ENCODE measurements around the gene LMNB1. TPM values are rescaled to one million over a fixed set of nuclear protein-coding genes. Genes with fewer than 3 reads are reported as not detected.

The LMNB1 gene
- polyA plus RNA-seq, 1 donor (not counting 4 experiments of a cell fraction or from before 2014, with no cell fraction given) = 11.0 TPM

GRCh38 chr5:126854526-126855110, 77.7 kb downstream of the LMNB1 start:
- FAIRE-seq = no peak
- dilution Hi-C loops (cut with MboI; ENCODE audit: extremely low pct_ligation_motif_present, low sequenced_read_pairs) = no loop called here
- TF ChIP-seq CTCF (optimal IDR thresholded peaks at IDR 0.05 in 1 of 3, IDR thresholded peaks at IDR 0.05 in 1 of 3, conservative IDR thresholded peaks at IDR 0.05 in 1 of 3; ENCODE audit: extremely low read depth in 1 of 3, insufficient read depth in 2 of 3, low read length in 3 of 3) (no peak), EZH2 (IDR thresholded peaks at IDR 0.05; ENCODE audit: low read length) (no peak)

GRCh38 chr5:126855266-126855665, 78.3 kb downstream of the LMNB1 start:
- Histone ChIP-seq H3K27me3 (ENCODE audit: control insufficient read depth, extremely low read depth, insufficient read depth, low read length) (no peaks in the 10 kb centered on the region), H4K20me1 (ENCODE audit: control insufficient read depth, extremely low read depth, insufficient read depth, low read length) (no peaks in the 10 kb centered on the region), H3K27ac (ENCODE audit: control insufficient read depth, insufficient read depth, low read length) (no peak overlapping the region), H2AFZ (ENCODE audit: control insufficient read depth, low read length) (no peak overlapping the region), H3K9ac (ENCODE audit: control insufficient read depth, extremely low read depth, insufficient read depth, low read length) (no peak overlapping the region), H3K4me3 (ENCODE audit: control insufficient read depth in 2 of 3, extremely low read depth in 1 of 3, insufficient read depth in 2 of 3, low read depth in 1 of 3, low read length in 3 of 3) (no peak overlapping the region), H3K36me3 (ENCODE audit: control insufficient read depth in 2 of 2, extremely low read depth in 1 of 2, insufficient read depth in 2 of 2, low read length in 2 of 2) (no peaks in the 10 kb centered on the region), H3K79me2 (ENCODE audit: control insufficient read depth, insufficient read depth, low read length) (no peaks in the 10 kb centered on the region), H3K9me1 (ENCODE audit: control insufficient read depth, extremely low read depth, insufficient read depth, low read length) (no peaks in the 10 kb centered on the region), H3K4me2 (ENCODE audit: control insufficient read depth, extremely low read depth, insufficient read depth, low read depth, low read length) (no peak overlapping the region), H3K9me3 (ENCODE audit: control insufficient read depth, low read depth, low read length) (no peaks in the 10 kb centered on the region), H3K4me1 (ENCODE audit: control insufficient read depth, extremely low read depth, insufficient read depth, low read length) (peaks cover 4% of the 10 kb centered on the region)
- no peak for TF ChIP-seq CTCF (optimal IDR thresholded peaks at IDR 0.05 in 1 of 3, IDR thresholded peaks at IDR 0.05 in 1 of 3, conservative IDR thresholded peaks at IDR 0.05 in 1 of 3; ENCODE audit: extremely low read depth in 1 of 3, insufficient read depth in 2 of 3, low read length in 3 of 3)
- TF ChIP-seq EZH2 (IDR thresholded peaks at IDR 0.05; ENCODE audit: low read length) = no peak
- FAIRE-seq (no peak), DNase-seq (ENCODE audit: low read depth, low spot score) (no peak)
- dilution Hi-C loops (cut with MboI; ENCODE audit: extremely low pct_ligation_motif_present, low sequenced_read_pairs) = no loop called here

More at GRCh38 chr5:126854526-126855110, 77.7 kb downstream of the LMNB1 start:
- no peak overlapping the region for H2AFZ ChIP-seq (ENCODE audit: control insufficient read depth, low read length)
- H4K20me1 ChIP-seq (ENCODE audit: control insufficient read depth, extremely low read depth, insufficient read depth, low read length) = no peaks in the 10 kb centered on the region
- no peak overlapping the region for H3K4me3 ChIP-seq (ENCODE audit: control insufficient read depth in 2 of 3, extremely low read depth in 1 of 3, insufficient read depth in 2 of 3, low read depth in 1 of 3, low read length in 3 of 3)
- no peaks in the 10 kb centered on the region for H3K9me3 ChIP-seq (ENCODE audit: control insufficient read depth, low read depth, low read length)
- no peaks in the 10 kb centered on the region for H3K9me1 ChIP-seq (ENCODE audit: control insufficient read depth, extremely low read depth, insufficient read depth, low read length)
- no peak overlapping the region for H3K9ac ChIP-seq (ENCODE audit: control insufficient read depth, extremely low read depth, insufficient read depth, low read length)
- H3K27me3 ChIP-seq (ENCODE audit: control insufficient read depth, extremely low read depth, insufficient read depth, low read length) = no peaks in the 10 kb centered on the region
- H3K27ac ChIP-seq (ENCODE audit: control insufficient read depth, insufficient read depth, low read length) = no peak overlapping the region
- H3K79me2 ChIP-seq (ENCODE audit: control insufficient read depth, insufficient read depth, low read length) = no peaks in the 10 kb centered on the region
- no peak overlapping the region for H3K4me2 ChIP-seq (ENCODE audit: control insufficient read depth, extremely low read depth, insufficient read depth, low read depth, low read length)
- peaks cover 4% of the 10 kb centered on the region for H3K4me1 ChIP-seq (ENCODE audit: control insufficient read depth, extremely low read depth, insufficient read depth, low read length)
- DNase-seq (ENCODE audit: low read depth, low spot score) = no peak
- no peaks in the 10 kb centered on the region for H3K36me3 ChIP-seq (ENCODE audit: control insufficient read depth in 2 of 2, extremely low read depth in 1 of 2, insufficient read depth in 2 of 2, low read length in 2 of 2)

All from keratinocyte (primary cell).